Measurements from ENCODE around the gene RAB1A. TPM values are rescaled to one million over a fixed set of nuclear protein-coding genes. Genes with fewer than 3 reads are reported as not detected.

RAB1A gene
- total and polyA plus RNA-seq, 9 of the 15 experiments (the other 6 are each of a cell fraction or from before 2014, with no cell fraction given), result 43.8 to 163 (median 67.7) TPM

DNA sequence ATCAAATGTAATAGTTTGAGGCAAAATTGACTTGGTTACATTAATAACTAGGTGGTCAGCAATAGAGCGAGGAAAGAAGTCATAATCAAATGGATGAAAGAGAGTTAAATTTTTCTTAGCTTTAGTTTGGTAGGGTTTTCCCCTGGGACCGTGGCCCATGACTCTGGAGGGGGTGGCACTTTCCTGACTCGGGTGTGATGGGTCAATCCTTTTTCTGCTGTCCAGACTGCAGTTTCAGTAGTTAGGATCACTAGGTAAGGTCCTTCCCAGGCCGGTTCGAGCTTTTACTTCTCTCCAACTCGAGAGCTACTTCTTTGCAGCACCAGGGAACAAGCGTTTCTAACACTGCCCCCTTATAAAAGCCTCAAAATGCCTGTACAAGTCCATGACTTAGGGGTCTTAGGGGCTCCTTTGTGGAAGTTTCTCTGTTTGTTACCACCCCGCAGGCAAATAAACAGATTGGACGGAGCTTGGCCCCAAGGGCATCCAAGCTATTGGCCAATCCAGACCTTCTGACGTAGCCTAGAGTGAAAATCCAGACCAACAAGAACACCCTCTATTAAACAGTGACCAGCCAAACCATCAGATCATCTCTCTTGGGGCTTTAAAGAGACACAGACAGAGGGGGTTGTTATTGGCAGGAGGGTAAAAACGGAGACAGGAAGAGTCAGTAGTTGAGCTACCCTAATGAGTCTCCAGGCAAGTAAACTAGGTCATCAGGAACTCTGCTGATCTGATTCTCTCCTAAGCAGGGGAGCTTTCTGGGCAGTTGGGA lies 83.1 kb downstream of the RAB1A start:
- Histone ChIP-seq H3K4me1 (replicated peaks in 1 of 2; ENCODE audit: control insufficient read depth in 2 of 2, insufficient read depth in 2 of 2, low read length in 2 of 2) (no peaks in the 10 kb centered on the region), H3K9me3 (replicated peaks; ENCODE audit: control insufficient read depth, insufficient read depth, low read depth, low read length) (peaks cover 10% of the 10 kb centered on the region), H3K27me3 (ENCODE audit: control insufficient read depth in 2 of 2, insufficient read depth in 2 of 2, low read length in 2 of 2) (no peaks in the 10 kb centered on the region), H3K4me2 (ENCODE audit: insufficient read depth, low read length) (no peak overlapping the region), H4K20me1 (replicated peaks; ENCODE audit: control insufficient read depth, insufficient read depth, low read length) (no peaks in the 10 kb centered on the region), H3K9me1 (ENCODE audit: control insufficient read depth, insufficient read depth, low read length) (no peaks in the 10 kb centered on the region), H3K27ac (ENCODE audit: extremely low read depth, low read depth, low read length) (no peak overlapping the region), H3K79me2 (ENCODE audit: control insufficient read depth, insufficient read depth, low read length) (no peaks in the 10 kb centered on the region), H2AFZ (ENCODE audit: low read depth, low read length) (no peak overlapping the region), H3K4me3 (no peak overlapping the region), H3K9ac (ENCODE audit: insufficient read depth in 1 of 2, low read depth in 2 of 2, low read length in 2 of 2) (no peak overlapping the region), H3K36me3 (ENCODE audit: control insufficient read depth, insufficient read depth, low read length) (no peaks in the 10 kb centered on the region)
- TF ChIP-seq GABPB1 (CRISPR knock-in tag; IDR thresholded peaks at IDR 0.05) (no peak), ZNF24 (IDR thresholded peaks at IDR 0.05) (no peak), SRSF9 (IDR thresholded peaks at IDR 0.05; ENCODE audit: borderline replicate concordance, low read depth, low read length) (no peak), RUNX1 (IDR thresholded peaks at IDR 0.05; ENCODE audit: low read depth) (no peak), MAZ (CRISPR knock-in tag; conservative IDR thresholded peaks at IDR 0.05 in 1 of 2, IDR thresholded peaks at IDR 0.05 in 1 of 2) (no peak), ZNF311 (CRISPR knock-in tag; IDR thresholded peaks at IDR 0.05) (no peak), ZNF318 (IDR thresholded peaks at IDR 0.05; ENCODE audit: borderline replicate concordance in 1 of 2, low read depth in 1 of 2) (no peak), ZNF174 (CRISPR knock-in tag; IDR thresholded peaks at IDR 0.05) (no peak)
- ChIA-PET CTCF (ENCODE audit: low intra/inter-chr PET ratio) (no interaction called here), POLR2A (interaction anchor here (0.6 to 2.5 kb wide), 4 partner anchors 9 to 528 kb away, joined by 3 to 9 read pairs (median 4); partner anchors contain the start of gene CEP68)
- DNase-seq (ENCODE audit: extremely low read depth in 1 of 4, low spot score in 3 of 4) (no peak), FAIRE-seq (no peak), ATAC-seq (no peak)
- 35% methylated on average over 11 of the region's 11 CpGs for WGBS (ENCODE audit: insufficient coverage, low coverage, missing lambda C conversion rate)
- no TSS peak for BruUV-seq (replicated peaks)
- in situ Hi-C loops (cut with MboI) (no loop called here), intact Hi-C loops (cut with micrococcal nuclease) (no loop called here)

All from K562 (cell line).